Measurements from ENCODE around the gene LRCOL1. TPM values are rescaled to one million over a fixed set of nuclear protein-coding genes. Genes with fewer than 3 reads are reported as not detected.

The LRCOL1 gene
- total RNA-seq, 1 donor from 2014 or later: not detected

- FAIRE-seq (no peak), DNase-seq (ENCODE audit: low read depth) (no peak)
- H3K27me3 ChIP-seq (ENCODE audit: control insufficient read depth, insufficient read depth, low read length): no peaks in the 10 kb centered on the region
- TF ChIP-seq, protein P1, sequence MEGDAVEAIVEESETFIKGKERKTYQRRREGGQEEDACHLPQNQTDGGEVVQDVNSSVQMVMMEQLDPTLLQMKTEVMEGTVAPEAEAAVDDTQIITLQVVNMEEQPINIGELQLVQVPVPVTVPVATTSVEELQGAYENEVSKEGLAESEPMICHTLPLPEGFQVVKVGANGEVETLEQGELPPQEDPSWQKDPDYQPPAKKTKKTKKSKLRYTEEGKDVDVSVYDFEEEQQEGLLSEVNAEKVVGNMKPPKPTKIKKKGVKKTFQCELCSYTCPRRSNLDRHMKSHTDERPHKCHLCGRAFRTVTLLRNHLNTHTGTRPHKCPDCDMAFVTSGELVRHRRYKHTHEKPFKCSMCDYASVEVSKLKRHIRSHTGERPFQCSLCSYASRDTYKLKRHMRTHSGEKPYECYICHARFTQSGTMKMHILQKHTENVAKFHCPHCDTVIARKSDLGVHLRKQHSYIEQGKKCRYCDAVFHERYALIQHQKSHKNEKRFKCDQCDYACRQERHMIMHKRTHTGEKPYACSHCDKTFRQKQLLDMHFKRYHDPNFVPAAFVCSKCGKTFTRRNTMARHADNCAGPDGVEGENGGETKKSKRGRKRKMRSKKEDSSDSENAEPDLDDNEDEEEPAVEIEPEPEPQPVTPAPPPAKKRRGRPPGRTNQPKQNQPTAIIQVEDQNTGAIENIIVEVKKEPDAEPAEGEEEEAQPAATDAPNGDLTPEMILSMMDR (IDR thresholded peaks at IDR 0.05; ENCODE audit: insufficient read depth, low read length, severe bottlenecking): no peak
- H3K36me3 ChIP-seq (ENCODE audit: control insufficient read depth, insufficient read depth, low read length): peaks cover 15% of the 10 kb centered on the region
- H3K4me3 ChIP-seq (ENCODE audit: low read depth, low read length): no peak overlapping the region
These were observed 43.3 kb upstream of the LRCOL1 start for GRCh38 chr12:132653567-132654290.

DNA sequence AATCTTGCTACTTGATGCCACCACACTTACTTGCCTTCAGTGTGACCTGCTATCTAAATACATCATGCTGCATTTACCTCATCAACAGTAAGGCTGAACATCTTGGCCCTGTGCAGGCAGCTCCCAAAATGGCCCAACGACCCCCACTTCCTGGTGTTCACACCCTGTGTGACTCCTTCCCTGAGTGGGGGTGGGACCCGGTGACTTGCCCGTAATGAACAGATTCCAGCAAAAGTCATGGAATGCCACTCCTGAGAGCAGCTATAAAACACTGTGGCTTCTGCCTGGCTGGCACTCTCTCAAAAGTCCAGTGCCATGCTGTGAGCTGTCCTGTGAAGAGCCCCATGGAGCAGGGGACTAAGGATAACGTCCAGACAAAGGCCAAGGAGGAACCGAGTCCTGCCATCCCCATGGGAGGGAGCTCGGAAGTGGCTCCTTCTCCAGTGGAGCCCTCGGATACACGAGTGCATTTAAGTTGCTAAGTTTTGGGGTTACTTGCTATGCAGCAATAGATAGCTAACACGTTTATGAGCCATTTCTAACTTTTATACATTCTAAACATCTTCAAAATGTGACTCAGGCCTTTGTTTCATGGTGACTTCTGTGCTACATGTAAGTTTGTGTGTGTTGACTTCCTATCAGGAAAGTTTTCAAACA, 41.2 kb upstream of the LRCOL1 start:
- TF ChIP-seq, protein P1 (IDR thresholded peaks at IDR 0.05; ENCODE audit: insufficient read depth, low read length, severe bottlenecking): no peak
- FAIRE-seq (no peak), DNase-seq (ENCODE audit: low read depth) (no peak)
- Histone ChIP-seq H3K36me3 (ENCODE audit: control insufficient read depth, insufficient read depth, low read length) (peaks cover 6% of the 10 kb centered on the region), H3K4me3 (ENCODE audit: low read depth, low read length) (no peak overlapping the region), H3K27me3 (ENCODE audit: control insufficient read depth, insufficient read depth, low read length) (no peaks in the 10 kb centered on the region)

DNA sequence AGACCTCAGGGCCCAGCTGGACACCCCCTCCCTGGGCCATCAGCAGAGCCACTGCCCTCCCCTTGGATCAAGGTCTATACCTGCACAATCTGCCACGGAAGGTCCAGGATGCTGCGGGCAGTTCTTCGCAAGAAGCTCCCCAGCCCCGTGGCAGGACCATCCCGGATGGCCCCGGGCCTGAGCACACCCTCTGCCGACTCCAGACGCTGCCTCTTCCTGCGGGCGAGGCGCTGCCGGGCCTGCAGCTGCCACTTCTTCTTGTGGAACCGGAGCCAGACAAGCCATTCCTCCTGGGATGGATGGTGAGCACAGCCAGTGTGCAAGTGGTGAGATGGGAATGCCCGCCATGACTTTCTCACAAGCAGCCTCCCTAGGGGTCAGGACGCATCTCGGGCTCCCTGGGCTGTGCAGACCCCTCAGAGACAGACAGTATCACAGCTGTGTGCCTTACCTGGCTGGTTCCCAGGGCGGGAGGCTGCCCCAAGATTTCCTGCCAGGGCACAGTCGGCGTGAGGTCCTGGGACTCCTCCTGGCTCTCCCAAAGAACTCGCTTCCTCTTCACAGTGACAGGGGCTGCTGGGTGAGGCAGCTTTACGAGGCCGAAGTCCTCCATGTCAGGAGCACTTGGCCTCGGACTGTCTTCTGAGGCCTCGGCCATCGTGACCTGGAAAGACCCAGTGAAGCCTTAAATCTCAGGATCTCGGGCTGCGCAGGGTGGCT, 39.0 kb upstream of the LRCOL1 start:
- FAIRE-seq (no peak), DNase-seq (ENCODE audit: low read depth) (no peak)
- no peaks in the 10 kb centered on the region for H3K27me3 ChIP-seq (ENCODE audit: control insufficient read depth, insufficient read depth, low read length)
- TF ChIP-seq, protein P1 (IDR thresholded peaks at IDR 0.05; ENCODE audit: insufficient read depth, low read length, severe bottlenecking): no peak
- peaks cover 6% of the 10 kb centered on the region for H3K36me3 ChIP-seq (ENCODE audit: control insufficient read depth, insufficient read depth, low read length)
- H3K4me3 ChIP-seq (ENCODE audit: low read depth, low read length): no peak overlapping the region

DNA sequence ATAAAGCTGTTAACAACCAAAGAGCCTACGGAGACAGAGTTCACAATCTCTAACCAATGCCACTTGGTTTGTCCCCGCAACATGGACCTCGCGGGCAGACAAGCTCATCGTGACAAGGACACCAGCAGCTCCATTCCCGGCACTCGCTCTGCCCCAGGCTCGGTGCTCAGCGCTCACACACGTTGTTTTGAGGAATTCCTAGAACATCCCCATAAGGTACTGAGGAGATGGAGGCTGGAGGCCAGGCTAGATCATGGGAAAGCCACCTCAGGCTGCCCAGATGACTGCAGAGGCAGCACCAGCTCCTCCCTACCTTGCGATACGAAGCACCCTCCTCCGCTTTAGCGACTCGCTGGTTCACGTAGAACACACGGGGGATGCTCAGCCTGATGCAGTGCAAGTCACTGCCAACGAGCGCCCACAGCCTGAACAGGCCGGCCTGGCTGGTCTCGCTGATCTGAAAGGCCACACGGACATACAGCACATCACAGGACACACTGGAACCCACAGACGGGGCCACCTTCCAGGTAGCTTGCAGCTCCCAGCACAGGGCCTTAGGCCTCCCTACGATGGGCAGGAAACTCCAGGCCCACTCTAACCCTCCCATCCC, 38.3 kb upstream of the LRCOL1 start:
- Histone ChIP-seq H3K4me3 (ENCODE audit: low read depth, low read length) (no peak overlapping the region), H3K27me3 (ENCODE audit: control insufficient read depth, insufficient read depth, low read length) (no peaks in the 10 kb centered on the region), H3K36me3 (ENCODE audit: control insufficient read depth, insufficient read depth, low read length) (peaks cover 7% of the 10 kb centered on the region)
- TF ChIP-seq, protein P1 (IDR thresholded peaks at IDR 0.05; ENCODE audit: insufficient read depth, low read length, severe bottlenecking): no peak
- no peak for DNase-seq (ENCODE audit: low read depth)
- no peak for FAIRE-seq

GRCh38 chr12:132647858-132648257, 37.5 kb upstream of the LRCOL1 start:
- no peak for DNase-seq (ENCODE audit: low read depth)
- Histone ChIP-seq H3K36me3 (ENCODE audit: control insufficient read depth, insufficient read depth, low read length) (peaks cover 9% of the 10 kb centered on the region), H3K4me3 (ENCODE audit: low read depth, low read length) (no peak overlapping the region), H3K27me3 (ENCODE audit: control insufficient read depth, insufficient read depth, low read length) (no peaks in the 10 kb centered on the region)
- FAIRE-seq: peak; percentile 93
- TF ChIP-seq, protein P1 (IDR thresholded peaks at IDR 0.05; ENCODE audit: insufficient read depth, low read length, severe bottlenecking): no peak

Measured in bronchial epithelial cell (primary cell).